Endothelial cell of umbilical vein (primary cell): ENCODE measurements around the gene POP5. TPM values are rescaled to one million over a fixed set of nuclear protein-coding genes. Genes with fewer than 3 reads are reported as not detected.

ENCODE experiments used
- BruUV-seq: library from RNA; stranded (reverse); fragments of 400-500 nt; replicated peaks from 2 replicates; lab custom pipeline; 2021; lab: Mats Ljungman, UMichigan
- CTCF ChIA-PET: fragments of 300-600, 350-600 bp; sonication (Branson Sonifier 250); formaldehyde crosslinking; loops from one replicate; lab custom pipeline; 2021; ENCODE audit warnings: antibody characterized with exemption, inconsistent platforms; lab: Charles Lee
- POLR2A ChIA-PET: fragments of 300-600, 350-600 bp; sonication (Branson Sonifier 250); formaldehyde crosslinking; loops from one replicate; lab custom pipeline; 2021; ENCODE audit warnings: antibody characterized with exemption, inconsistent platforms; lab: Charles Lee
- DNase-seq: peaks from one replicate; pipeline ENCODE4 v3.0.0-alpha.2; 2011; ENCODE audit warnings: low read depth, low spot score
- FAIRE-seq: peaks from 2 replicates; lab custom pipeline; 2011; peaks lifted over from hg19 to GRCh38; lab: Jason Lieb, UNC
- H2AFZ ChIP-seq: 2 replicates; pipeline ENCODE4 v1.6.0; 2012; ENCODE audit warnings: low read depth, low read length, control low read depth, inconsistent platforms
- H3K27ac ChIP-seq: 2 replicates; pipeline ENCODE4 v1.5.1; 2011; ENCODE audit warnings: low read depth, mild to moderate bottlenecking, control low read depth, low read length, moderate library complexity; ENCODE audit not compliant: insufficient read depth
- H3K27me3 ChIP-seq, 2 experiments: 2 replicates each; pipeline versions ENCODE4 v1.6.0 to v1.6.1; 2011; ENCODE audit warnings: low read length in 2 of 2, mixed read lengths in 1 of 2; ENCODE audit not compliant: control insufficient read depth in 2 of 2, insufficient read depth in 2 of 2
- H3K36me3 ChIP-seq, 2 experiments: 2 replicates in 1 of 2; 3 replicates in 1 of 2; pipeline ENCODE4 v1.5.1; 2011; ENCODE audit warnings: low read length in 2 of 2, mild to moderate bottlenecking in 1 of 2, moderate library complexity in 1 of 2; ENCODE audit not compliant: control insufficient read depth in 2 of 2, insufficient read depth in 2 of 2; ENCODE audit errors: extremely low read depth in 1 of 2
- H3K4me1 ChIP-seq: 3 replicates; pipeline ENCODE4 v1.5.1; 2011; ENCODE audit warnings: mild to moderate bottlenecking, low read length; ENCODE audit not compliant: control insufficient read depth, insufficient read depth; ENCODE audit errors: extremely low read depth
- H3K4me2 ChIP-seq: 2 replicates; pipeline ENCODE4 v1.6.1; 2011; ENCODE audit warnings: low read length, control low read depth, mixed read lengths; ENCODE audit not compliant: insufficient read depth
- H3K4me3 ChIP-seq, 3 experiments: fragments of 200-600 bp in 1 of 3; sonication (generic), shearing (Covaris generic) in 1 of 3; replicated peaks in 1 of 3; 2 replicates each; pipeline ENCODE4 v1.5.1; 2011 to 2016; ENCODE audit warnings: control low read depth in 3 of 3, low read length in 3 of 3, mild to moderate bottlenecking in 2 of 3, inconsistent platforms in 1 of 3, low read depth in 1 of 3, moderate library complexity in 1 of 3; ENCODE audit not compliant: insufficient read depth in 1 of 3
- H3K79me2 ChIP-seq: 2 replicates; pipeline ENCODE4 v1.6.0; 2012; ENCODE audit warnings: low read length, inconsistent platforms; ENCODE audit not compliant: control insufficient read depth, insufficient read depth
- H3K9ac ChIP-seq: replicated peaks from 2 replicates; pipeline ENCODE3; 2011; ENCODE audit warnings: low read length, control low read depth; ENCODE audit not compliant: insufficient read depth; ENCODE audit errors: extremely low read depth
- H3K9me1 ChIP-seq: replicated peaks from 3 replicates; pipeline ENCODE4 v1.6.0; 2011; ENCODE audit warnings: mild to moderate bottlenecking, low read length; ENCODE audit not compliant: control insufficient read depth, insufficient read depth; ENCODE audit errors: extremely low read depth
- H3K9me3 ChIP-seq: replicated peaks from 2 replicates; pipeline ENCODE4 v1.5.1; 2012; ENCODE audit warnings: low read length, inconsistent platforms; ENCODE audit not compliant: control insufficient read depth, insufficient read depth
- H4K20me1 ChIP-seq: replicated peaks from 2 replicates; pipeline ENCODE3; 2011; ENCODE audit warnings: mild to moderate bottlenecking, low read length; ENCODE audit not compliant: control insufficient read depth, insufficient read depth; ENCODE audit errors: extremely low read depth
- EZH2 ChIP-seq: IDR thresholded peaks from 2 replicates; pipeline ENCODE4 v1.6.1; 2012; ENCODE audit warnings: borderline replicate concordance, low read depth, mild to moderate bottlenecking, moderate library complexity, low read length, inconsistent platforms; ENCODE audit not compliant: severe bottlenecking
- FOS ChIP-seq: IDR thresholded peaks from 2 replicates; pipeline ENCODE4 v1.6.1; 2011; ENCODE audit warnings: mild to moderate bottlenecking, low read length, moderate library complexity, borderline replicate concordance; ENCODE audit not compliant: insufficient read depth
- GATA2 ChIP-seq: IDR thresholded peaks from 2 replicates; pipeline ENCODE4 v1.7.0; 2011; ENCODE audit warnings: low read depth, mild to moderate bottlenecking, moderate library complexity, mixed read lengths, low read length; ENCODE audit not compliant: insufficient read length, insufficient read depth
- JUN ChIP-seq: IDR thresholded peaks from 2 replicates; pipeline ENCODE4 v1.6.1; 2011; ENCODE audit warnings: borderline replicate concordance, low read depth; ENCODE audit not compliant: insufficient read length, insufficient read depth
- MYC ChIP-seq: IDR thresholded peaks from one replicate; pipeline ENCODE4 v1.6.1; 2011; ENCODE audit warnings: mild to moderate bottlenecking, low read depth, low read length
- POLR2A ChIP-seq: IDR thresholded peaks from 2 replicates; pipeline ENCODE4 v1.6.1; 2012; ENCODE audit warnings: low read depth, mild to moderate bottlenecking, control low read depth, low read length
- POLR2AphosphoS5 ChIP-seq: IDR thresholded peaks from 2 replicates; pipeline ENCODE4 v1.6.1; 2012; ENCODE audit warnings: low read depth, mild to moderate bottlenecking, control low read depth, low read length, moderate library complexity; ENCODE audit not compliant: insufficient read depth
- dilution Hi-C: fragments of 300-500 bp; cut with MboI; formaldehyde crosslinking; loops from one replicate; pipeline ENCODE4 v1.15.0; 2019; ENCODE audit warnings: low sequenced_read_pairs; ENCODE audit not compliant: extremely low pct_ligation_motif_present
- intact Hi-C: fragments of 100-400 bp; cut with micrococcal nuclease; formaldehyde crosslinking; loops from one replicate; pipeline ENCODE4 v1.10.0; 2022
- polyA plus RNA-seq, 4 experiments: library from polyadenylated mRNA; depleted of rRNA in 3 of 4; stranded (reverse) in 3 of 4; unstranded in 1 of 4; fragments of >200 nt; gene quantifications; 2 replicates each; pipeline versions ENCODE4 v1.2.1 to v1.2.3, GENCODE V29; 2011 to 2012; ENCODE audit warnings: missing spikeins in 1 of 4
- total RNA-seq: library from RNA; stranded (reverse); gene quantifications from 2 replicates; pipeline ENCODE4 v1.2.3, GENCODE V29; 2021
- TF ChIP-seq, protein P1 (sequence below), 2 donors: IDR thresholded peaks; 1 replicate in 1 of 2; 2 replicates in 1 of 2; pipeline ENCODE4 v1.5.1; 2011; ENCODE audit warnings: low read length in 2 of 2, mild to moderate bottlenecking in 2 of 2, moderate library complexity in 2 of 2, control low read depth in 1 of 2, inconsistent platforms in 1 of 2, low read depth in 1 of 2; ENCODE audit not compliant: insufficient read depth in 1 of 2; ENCODE audit errors: extremely low read depth in 1 of 2
- TF ChIP-seq, protein P2 (sequence below): IDR thresholded peaks from 2 replicates; pipeline ENCODE4 v1.6.1; 2011; ENCODE audit not compliant: insufficient read depth, insufficient read length

The POP5 gene
- total and polyA plus RNA-seq, 2 donors (not counting 3 experiments of a cell fraction or from before 2014, with no cell fraction given), result 25.7 to 60.2 TPM

DNA sequence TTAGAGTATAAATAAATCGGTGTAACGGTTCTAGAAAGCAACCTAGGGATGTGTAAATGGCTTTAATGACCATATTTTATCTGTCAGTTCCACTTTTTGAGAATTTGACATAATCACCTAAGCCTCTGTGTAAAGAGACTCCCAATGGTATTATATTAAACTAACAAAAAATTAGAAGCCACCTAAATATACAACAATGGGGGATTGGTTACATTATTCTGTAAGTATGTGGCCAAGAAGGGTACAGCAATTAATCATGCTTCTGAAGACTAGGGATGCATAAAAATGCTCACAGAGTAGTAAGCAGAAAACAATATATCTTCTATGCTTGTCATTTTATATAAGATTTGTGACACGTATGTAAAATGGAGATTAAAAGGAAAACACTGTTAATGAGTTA lies 36.5 kb downstream of the POP5 start:
- H2AFZ ChIP-seq, result no peak overlapping the region
- BruUV-seq, result no TSS peak
- POLR2A ChIA-PET, result no interaction called here
- H3K9me1 ChIP-seq, result no peaks in the 10 kb centered on the region
- TF ChIP-seq FOS (no peak), EZH2 (no peak), POLR2AphosphoS5 (no peak), GATA2 (no peak), JUN (no peak), MYC (no peak), POLR2A (no peak)
- TF ChIP-seq, protein P1, sequence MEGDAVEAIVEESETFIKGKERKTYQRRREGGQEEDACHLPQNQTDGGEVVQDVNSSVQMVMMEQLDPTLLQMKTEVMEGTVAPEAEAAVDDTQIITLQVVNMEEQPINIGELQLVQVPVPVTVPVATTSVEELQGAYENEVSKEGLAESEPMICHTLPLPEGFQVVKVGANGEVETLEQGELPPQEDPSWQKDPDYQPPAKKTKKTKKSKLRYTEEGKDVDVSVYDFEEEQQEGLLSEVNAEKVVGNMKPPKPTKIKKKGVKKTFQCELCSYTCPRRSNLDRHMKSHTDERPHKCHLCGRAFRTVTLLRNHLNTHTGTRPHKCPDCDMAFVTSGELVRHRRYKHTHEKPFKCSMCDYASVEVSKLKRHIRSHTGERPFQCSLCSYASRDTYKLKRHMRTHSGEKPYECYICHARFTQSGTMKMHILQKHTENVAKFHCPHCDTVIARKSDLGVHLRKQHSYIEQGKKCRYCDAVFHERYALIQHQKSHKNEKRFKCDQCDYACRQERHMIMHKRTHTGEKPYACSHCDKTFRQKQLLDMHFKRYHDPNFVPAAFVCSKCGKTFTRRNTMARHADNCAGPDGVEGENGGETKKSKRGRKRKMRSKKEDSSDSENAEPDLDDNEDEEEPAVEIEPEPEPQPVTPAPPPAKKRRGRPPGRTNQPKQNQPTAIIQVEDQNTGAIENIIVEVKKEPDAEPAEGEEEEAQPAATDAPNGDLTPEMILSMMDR (IDR thresholded peaks at IDR 0.05; ENCODE audit: extremely low read depth in 1 of 2, insufficient read depth in 1 of 2, low read depth in 1 of 2, low read length in 2 of 2), result no peak
- TF ChIP-seq, protein P2, sequence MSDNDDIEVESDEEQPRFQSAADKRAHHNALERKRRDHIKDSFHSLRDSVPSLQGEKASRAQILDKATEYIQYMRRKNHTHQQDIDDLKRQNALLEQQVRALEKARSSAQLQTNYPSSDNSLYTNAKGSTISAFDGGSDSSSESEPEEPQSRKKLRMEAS, result no peak
- H3K9ac ChIP-seq, result no peak overlapping the region
- intact Hi-C loops (no loop called here), dilution Hi-C loops (no loop called here)
- no peaks in the 10 kb centered on the region for H3K9me3 ChIP-seq
- no peak overlapping the region for H3K4me2 ChIP-seq
- CTCF ChIA-PET, result no interaction called here
- H3K27me3 ChIP-seq, result no peaks in the 10 kb centered on the region
- H3K36me3 ChIP-seq, result peaks cover 11 to 20% of the 10 kb centered on the region in 2 experiments
- DNase-seq (no peak), FAIRE-seq (no peak)
- H3K79me2 ChIP-seq, result peaks cover 91% of the 10 kb centered on the region
- peaks cover 24% of the 10 kb centered on the region for H3K4me1 ChIP-seq
- H4K20me1 ChIP-seq, result peaks cover 5% of the 10 kb centered on the region
- H3K4me3 ChIP-seq, result no peak overlapping the region
- H3K27ac ChIP-seq, result no peak overlapping the region
